ENCODE measurements around the gene KRT74.

KRT74 gene

DNA sequence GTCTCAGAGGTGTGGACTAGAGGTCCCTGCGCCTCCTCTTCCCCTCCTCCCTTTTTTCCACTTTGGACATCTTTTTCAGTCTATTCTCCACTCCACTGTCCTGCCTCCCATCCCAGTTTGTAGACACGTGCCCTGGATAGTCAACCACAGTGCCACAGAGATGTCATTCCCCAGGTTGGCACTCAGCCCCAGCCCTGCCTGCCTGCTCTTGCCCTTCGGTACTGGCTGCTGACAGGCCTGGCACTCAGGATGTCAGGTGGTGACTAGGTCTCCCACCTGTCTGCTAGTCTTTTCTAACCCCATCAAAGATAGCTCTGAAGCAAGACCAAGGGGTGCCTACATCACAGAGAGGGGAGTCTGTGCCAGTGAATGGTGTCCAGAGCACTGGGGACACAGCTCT is 36.5 kb downstream of the KRT74 start:
- no peak for DNase-seq (ENCODE audit: low read depth)

DNA sequence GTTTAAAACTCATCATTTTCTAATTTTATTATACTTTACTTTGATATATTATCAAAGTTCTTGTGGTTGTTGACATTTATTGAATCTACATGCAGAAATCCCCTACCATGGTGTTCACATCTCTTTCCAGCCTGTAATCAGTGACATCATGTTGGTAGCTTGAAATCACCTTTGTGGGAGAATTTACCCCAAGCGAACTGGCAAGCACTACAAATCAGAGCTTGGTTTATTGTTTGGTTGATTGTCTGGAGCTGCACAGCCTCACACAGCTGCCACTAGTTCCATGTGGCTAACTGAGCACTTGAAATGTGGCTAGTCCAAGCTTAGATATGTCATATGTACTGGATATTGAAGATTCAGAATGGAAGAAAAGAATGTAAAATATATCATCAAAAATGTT is 38.1 kb downstream of the KRT74 start:
- no peak for DNase-seq (ENCODE audit: low read depth)

DNA sequence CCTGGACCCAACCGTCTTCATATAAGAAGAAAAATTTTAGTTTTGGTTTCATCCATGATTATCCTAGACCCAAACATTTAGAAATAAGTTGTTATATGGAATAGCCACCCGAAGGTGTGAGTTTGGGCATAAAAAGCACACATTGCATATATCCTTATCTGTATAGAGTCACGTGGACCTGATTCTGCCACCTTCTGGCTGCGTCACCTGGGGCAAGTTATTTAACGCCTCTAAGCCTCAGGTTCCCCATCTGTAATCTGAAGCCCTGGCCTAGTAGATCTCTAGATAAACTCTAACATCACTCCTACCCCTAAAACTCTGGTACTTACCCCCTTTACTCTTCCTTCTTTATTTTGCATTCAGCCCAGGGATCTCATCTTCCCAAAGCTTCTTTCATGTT is 39.2 kb downstream of the KRT74 start:
- no peak for DNase-seq (ENCODE audit: low read depth)

DNA sequence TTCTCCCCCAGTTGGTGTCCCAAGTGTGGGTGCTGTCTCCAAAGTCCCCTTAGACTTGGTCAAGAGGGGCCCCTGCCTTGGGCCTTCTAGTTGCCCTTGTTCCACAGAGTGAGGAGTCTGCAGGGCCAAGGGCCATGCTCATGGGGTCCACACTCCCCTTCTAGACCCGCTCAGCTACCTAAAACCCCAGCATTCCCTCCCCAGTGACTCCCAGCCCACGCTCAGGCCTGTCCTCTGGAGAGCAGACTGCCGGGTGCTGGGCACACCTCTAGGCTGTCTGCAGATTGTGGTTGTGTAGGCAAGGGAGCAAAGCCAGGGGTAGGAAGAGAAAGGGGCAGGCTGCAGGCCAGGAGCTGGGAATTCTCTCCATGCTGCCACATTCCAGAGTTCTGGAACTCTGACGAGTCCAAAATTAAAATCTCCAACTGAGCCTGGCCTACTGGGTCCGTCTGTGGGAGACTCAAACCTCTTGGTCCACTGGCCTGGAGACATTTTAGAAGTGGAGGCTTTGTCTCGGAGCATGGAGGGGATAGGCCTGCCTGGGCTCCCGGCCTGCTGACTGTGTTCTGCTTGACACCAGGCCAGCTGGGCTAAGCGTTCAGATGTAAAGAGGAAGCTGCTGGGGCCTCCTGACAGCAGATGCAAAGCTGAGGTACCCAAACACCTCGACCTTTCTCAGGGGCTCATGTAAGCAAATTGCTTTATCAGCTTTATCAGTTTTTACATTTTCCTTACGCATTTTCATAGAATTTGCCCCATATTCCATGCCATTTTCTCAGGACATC is 39.8 kb downstream of the KRT74 start:
- DNase-seq (ENCODE audit: low read depth): no peak

DNA sequence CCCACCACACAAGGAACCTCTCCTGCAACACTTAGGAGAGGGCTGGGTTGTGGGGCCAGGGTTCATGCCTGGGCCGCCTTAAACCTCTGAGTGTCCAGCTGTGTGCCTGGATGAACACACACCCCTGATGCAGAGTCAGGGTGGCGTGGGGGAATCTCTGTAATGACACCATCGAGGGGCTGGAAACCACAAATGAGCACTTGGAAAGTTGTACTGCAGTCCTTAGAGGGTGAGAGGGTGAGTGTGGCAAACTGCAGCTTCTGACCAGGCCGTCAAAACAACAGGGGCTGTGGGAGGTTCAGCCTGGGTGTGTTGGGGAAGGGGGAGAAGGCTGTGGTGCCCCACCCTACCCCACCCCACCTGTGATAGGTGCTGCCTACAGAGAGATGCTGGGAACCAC is 41.0 kb downstream of the KRT74 start:
- no peak for DNase-seq (ENCODE audit: low read depth)

DNA sequence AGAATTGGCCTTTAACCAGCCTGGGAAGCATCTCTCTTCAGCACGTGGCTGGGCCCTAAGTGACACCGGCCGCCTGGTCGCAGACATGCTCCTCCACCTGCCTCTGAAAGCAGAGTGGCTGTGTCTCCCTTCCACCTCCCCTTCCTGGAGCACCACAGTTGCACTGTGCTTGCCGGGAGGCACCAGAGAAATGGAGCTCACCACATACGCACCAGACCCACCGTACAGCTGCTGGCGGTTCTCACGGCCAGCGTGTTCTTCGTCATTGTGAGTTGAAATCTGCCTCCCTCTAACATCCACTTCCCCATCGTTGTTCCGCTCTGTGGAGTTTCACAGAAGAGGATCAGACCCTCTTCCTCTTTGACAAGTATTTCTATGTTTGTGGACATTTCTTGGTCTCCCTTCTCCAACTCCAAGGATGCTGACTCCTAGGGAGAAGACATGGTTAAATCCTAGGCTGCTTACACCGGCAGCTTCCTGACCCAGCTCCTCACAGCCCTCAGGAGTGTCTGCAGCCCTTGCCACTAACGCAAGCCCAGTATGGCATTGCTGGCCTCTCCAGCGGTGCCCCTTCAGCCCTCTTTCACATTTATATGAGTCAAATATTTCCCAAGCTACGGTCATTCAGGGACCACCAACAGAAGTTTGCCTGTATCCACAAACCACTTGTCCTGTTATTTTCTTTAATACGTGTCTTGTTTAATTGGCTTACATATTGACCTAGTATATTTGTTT is 41.9 kb downstream of the KRT74 start:
- no peak for DNase-seq (ENCODE audit: low read depth)

DNA sequence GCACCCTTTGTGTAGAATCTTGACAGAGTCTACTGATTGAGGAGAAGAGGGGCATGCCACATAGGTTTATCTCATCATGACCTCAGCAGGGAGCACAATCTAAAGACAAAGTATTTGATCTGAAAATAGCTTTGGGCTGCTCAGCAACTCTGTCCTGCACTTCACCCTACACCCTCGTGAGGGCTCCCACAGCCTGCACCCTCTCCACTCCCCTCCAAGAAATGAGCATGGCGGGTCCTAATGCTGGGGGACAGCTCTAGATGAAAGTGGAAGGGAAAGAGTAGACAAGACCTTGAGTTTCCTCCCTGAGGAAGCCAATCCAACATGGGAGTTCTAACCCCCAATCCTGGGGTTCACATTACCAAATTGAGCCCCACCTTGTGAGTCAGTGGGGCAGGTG is 42.7 kb downstream of the KRT74 start:
- no peak for DNase-seq (ENCODE audit: low read depth)

DNA sequence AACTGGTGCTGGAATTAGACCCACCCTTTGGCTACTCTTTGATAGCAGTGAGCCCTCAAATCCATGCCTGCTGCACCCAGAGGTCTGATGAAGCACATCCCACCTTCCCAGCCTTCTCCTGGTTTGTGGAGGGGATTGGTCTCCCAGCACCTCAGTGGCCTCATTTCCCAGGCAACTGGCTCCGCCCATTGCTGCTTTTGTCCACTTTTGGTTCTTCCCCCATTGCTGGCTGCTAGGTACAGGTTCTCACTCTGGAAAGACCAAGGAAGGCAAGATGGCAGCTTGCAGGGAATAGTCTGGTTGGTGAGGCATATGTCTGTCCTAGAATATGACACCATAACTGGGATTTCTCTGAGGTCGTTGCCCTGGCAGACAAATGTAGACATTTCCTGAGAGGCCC is 43.3 kb downstream of the KRT74 start:
- DNase-seq (ENCODE audit: low read depth): no peak

DNA sequence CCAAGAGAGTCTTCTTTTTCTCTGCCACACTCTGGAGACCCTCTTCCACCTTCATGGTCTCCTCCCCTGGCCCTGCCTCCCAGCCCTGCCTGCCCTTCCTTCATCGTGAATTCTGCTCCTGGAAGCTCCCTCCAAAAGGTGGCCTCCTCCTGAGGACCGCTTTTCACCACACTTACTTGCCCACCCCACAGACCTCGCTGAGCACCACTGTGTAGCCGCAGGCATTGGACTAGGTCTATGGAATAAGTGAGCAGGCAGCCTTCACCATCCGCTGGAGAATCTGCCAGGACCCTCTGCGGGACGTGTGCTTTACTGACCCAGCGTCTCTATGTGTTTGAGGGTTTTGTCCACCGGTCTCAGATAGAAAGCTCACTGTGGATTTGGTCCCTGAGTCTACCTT is 43.8 kb downstream of the KRT74 start:
- DNase-seq (ENCODE audit: low read depth): no peak

DNA sequence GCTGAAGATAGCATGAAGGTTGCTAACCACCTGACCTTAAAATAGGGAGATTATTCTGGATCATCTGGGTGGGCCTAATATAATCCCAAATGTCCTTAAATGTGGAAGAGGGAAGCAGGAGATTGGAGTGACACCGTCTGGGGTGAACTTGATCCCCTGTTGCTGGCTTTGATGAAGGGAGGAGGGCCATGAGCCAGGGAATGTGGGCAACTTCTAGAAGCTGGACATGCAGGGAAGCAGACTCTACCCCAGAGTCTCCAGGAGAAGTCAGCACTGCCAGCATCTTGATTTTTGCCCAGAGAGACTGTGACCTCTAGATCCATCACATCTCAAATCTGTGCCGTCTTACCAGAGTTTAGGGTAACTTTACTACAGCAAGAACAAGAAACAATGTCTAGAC is 44.2 kb downstream of the KRT74 start:
- DNase-seq (ENCODE audit: low read depth): no peak

DNA sequence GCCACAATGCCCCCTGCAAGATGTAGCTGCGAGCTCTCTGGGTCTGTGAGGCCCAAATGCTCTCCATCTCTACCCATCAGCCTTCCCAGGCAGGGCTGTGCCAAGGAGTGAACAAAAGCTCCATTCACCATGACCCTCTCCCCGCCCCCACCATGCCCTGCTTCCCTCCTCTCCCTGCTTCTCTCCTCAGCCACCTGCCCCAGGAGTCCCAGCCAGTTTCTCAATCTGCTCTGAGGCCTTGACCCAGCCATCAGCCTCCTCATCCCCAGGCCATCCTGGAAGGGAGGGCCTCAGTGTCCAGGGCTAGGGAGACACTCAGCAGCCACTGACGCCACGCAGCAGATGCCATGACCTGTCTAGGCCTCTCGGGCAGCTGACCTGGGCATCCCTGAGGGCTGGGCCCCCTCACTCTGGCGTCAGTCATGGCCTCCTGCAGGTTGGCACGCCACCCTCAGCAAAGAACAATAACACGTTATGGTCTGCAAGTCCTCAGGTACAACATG is 45.0 kb downstream of the KRT74 start:
- DNase-seq (ENCODE audit: low read depth): no peak

DNA sequence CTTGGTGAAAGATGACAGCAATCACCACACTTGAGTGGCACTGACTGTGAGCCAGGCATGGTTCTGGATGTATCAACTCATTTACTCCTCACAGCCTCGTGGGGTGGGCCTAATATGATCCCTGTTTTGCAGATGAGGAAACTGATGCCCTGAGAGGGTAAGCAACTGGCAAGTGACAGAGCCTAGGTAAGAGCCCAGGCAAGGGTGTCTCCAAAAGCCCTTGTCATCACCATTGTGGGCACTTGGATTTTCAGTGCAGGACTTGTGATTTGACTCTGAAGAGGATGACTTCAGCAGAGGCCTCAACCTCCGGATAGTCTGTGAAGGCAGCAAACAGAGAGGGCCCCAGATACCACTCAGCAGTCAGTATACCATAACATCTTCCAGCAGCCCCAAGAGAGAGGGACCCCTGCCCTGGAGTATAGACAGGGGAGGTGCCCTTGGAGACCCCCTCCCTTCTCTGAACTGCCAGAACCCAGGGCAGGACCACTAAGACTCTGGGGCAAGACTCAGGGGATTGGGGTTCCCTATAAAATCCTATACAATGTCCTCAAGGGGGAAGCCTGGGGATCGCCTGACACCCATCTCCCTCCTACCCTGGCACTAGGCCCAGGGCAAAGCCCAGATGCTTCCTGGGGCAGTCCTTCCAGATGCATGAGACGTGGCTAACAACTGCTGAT is 46.4 kb downstream of the KRT74 start:
- no peak for DNase-seq (ENCODE audit: low read depth)

DNA sequence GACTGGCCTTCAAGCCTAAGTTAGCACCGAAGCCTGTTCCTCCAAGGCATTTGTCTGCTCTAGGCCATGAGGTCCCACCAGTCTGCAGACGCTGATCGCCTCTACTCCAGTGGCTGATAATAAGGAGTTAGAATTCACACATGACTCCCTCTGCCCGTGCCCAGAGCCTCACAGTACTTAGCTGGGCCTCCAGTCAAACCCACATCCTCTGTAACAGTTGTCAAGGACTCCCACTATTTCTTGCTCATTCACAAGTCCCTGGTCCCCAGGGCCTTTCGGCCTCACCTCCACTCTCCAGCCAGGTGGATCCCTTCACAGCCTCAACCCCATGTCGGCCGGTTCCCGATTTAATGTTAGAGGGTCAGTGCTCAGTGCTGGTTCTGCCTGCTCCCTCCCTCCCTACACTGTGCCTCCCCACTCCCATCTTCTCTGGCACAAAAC is 47.1 kb downstream of the KRT74 start:
- no peak for DNase-seq (ENCODE audit: low read depth)

DNA sequence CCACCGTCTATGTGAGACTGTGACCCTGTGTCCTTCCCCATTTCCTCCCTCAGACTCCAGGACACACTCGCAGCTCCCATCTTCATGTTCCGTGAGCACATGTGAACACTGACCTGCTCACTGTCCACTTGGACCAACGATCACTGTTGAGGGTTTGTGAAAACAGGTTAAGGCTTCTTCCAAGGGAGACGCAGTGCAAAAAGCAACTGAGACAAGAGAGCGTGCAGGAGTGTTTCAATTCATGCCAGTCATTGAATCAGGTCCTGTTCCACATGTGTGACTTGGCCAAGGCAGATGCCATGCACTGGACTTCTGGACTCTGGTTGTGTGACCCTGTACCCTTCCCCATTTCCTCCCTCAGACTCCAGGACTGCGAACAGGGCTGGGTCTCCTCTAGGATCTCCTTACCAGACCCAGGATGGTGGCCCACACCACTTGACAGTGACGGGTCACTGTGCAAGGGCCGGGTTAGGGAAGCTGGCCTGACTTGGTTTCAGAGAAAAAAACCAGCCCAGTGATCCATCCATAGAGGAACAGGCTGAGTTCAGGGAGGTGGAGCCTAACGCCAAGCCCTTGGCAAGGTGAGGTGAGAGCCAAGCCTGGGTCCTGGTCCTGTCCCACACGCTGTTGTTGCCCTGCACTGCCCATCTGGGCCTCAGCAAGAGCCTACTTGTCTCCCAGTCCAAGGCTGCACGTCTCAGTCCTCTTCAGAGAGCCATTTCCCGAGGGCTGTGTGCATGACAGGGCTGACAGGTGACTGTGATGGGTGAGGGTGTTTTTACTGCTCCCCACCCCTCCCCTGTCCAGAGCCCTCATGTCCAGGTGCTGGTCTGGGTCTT is 47.8 kb downstream of the KRT74 start:
- DNase-seq (ENCODE audit: low read depth): no peak

DNA sequence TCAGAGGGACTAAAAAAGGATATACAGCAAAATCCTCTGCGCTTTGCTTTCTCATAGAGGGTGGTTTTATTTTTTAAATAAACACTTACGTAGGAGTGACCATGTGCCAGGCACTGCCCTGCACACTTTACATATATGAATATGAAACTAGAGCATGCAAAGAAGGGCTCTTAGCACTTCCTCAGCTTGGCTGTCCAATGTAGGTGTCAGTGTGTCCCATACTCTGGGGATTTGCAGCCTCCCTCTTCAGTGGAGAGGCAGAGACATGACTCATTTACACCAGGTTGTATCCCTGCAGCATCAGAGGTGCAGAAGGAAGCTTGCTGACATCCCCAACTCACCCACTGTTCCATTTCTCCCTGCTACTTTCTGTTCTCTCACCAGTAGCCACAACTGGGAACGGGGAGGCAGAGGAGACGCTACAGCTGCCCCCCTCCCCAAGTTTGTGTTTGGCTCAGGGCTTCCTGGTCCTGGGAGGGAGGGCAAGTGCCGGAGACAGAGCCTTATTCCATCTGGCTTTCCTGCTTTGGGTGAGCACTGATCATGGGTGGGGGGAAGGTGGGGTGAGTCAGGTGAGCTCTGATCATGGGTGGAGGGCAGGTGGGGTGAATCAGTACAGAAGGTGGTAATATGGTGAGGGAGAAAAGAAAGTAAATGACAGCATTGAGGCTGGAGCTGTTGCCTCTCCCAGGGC is 48.6 kb downstream of the KRT74 start:
- DNase-seq (ENCODE audit: low read depth): no peak

DNA sequence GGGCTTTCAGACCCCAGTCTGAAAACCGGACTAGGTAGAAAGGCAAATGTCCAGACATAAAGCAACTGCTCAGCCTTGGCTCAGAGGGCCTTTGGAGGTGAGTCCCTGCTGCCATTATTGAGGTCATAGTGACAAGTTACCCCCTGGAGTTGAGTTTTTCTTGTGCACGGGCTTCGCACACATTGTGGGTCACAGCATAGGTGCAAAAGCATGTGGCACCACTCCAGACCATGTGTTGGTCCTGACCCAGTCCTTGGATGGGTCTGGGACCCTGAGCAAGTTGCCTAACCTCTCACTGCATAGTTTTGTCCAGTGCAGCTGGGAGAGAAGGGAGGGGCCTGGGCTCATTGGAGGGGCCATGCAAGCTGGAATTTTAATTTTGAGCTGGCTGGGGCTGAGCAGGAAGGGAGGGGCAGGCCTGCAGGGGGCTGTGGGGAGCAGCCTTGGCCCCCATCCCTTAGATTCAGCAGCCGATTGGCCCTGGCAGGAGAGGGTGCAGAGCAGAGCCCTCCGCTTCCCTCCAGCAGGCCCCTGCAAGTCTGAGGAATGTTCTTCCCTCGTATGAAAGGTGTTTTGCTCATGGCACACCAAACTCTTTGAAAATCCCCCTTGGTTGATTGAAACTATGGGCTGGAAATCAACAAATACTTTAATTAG is 49.3 kb downstream of the KRT74 start:
- DNase-seq (ENCODE audit: low read depth): no peak

DNA sequence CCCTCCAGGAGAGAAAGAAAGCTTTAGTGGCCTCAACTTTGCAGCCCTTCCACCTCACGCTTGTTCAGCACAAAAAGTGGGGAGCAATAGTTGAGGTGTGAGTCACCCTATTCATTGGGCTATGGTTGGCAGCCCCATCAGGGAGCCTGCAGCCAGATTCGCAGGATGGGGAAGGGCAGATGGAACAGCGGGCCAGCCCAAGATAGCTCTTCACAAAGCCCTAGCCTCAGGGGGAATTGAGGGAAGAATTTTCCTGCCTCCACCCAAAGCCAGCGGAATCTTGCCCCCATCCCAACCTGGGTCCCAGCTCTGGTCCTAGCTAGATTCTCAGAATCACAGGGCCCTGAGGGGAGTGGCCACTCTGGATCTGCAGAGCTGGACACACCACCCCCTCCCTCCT is 49.8 kb downstream of the KRT74 start:
- no peak for DNase-seq (ENCODE audit: low read depth)

DNA sequence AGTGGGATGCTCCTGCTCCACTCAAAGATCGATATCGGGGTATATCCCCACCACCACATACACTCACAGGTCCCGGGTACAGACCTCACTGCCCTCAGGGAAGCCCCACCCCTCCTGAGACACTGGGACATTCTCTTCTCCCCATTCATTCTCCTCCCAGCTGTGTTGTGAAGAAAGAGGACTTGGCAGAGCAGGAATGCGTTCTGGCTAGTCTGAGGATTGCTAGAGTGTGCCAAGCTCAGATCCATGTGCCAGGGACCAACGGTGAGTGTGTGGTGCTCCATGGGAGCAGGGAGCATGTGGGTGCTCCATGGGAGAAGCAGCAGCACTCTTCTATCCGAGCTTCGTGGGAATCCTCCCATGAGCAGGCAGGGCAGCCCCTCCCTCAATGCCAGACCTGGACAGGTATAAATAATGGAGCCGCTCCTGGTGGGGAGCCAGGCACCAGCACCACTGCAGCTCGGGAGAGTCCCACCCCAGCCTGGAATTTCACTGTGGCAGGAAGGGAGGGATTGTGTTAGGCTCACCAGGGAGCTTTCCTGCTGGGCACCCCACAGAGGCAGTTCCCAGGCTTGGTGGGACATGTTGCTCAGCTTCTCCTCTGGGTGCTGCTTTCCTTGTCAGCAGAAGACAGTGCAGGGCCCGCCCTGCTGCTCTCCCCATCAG is 51.2 kb downstream of the KRT74 start:
- peak; percentile 42 for DNase-seq (ENCODE audit: low read depth)

DNA sequence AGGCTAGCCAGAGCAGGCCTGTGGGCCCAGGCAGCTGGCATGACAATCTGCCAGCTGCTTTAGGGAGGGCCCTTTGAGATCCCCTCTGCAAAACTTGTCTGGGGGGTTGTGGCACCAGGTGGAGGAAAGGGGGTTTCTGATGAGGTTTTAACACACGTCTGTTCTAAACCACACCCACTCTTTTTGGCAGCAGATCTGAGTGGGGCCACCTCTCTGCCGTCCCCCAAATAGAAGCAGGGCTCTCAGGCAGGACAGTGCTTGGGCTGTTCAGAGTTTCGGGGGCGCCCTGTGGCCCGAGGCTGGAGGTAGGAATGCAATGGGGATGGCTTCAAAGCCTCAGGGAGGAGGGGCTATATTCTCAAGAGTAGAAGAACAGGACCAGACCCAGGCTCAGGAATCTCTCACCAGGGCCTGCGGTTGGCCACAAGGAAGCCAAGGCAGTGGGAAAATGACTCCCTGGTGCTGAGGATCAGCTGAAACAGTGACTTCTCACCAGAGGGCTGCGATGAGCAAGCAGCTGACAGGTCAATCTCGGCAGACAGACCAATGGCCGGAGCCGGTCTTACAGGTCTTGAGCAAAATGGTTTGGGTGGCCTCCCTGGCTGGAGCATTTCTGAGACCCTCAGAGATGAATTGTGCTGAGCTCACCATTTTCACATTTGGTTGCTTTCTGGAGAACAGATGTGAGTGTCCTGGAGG is 51.9 kb downstream of the KRT74 start:
- DNase-seq (ENCODE audit: low read depth): no peak

DNA sequence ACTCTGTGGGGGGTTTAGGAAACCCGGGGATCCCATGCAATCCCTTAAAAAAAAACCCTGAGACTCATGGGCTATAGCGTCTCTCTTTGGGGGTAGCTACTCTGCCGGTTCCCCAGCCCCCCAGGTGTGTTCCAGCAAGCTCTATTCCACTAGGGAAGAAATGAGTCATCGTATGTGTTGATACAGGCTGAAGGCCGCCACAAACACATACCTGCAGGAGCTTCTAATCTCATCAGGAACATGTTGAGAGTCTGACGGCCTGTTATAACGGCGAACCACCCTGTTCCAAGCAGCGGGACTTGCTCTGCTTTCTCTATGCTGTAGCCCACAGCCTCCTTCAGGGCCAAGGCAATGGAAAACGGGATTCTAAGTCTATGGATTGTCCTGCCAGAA is 52.5 kb downstream of the KRT74 start:
- no peak for DNase-seq (ENCODE audit: low read depth)

Data from fibroblast of gingiva (primary cell).